ENCODE measurements around the gene TMEM170B. TPM values are rescaled to one million over a fixed set of nuclear protein-coding genes. Genes with fewer than 3 reads are reported as not detected.

TMEM170B gene
- total and polyA plus RNA-seq, 2 of the 8 experiments (the other 6 are each of a cell fraction or from before 2014, with no cell fraction given): 0.80 to 4.3 TPM

GRCh38 chr6:11604836-11605506 lies 67.4 kb downstream of the TMEM170B start (continued):
- TF ChIP-seq SP1 (IDR thresholded peaks at IDR 0.05; ENCODE audit: low read depth, low read length) (no peak), RBBP5 (IDR thresholded peaks at IDR 0.05; ENCODE audit: borderline replicate concordance, low read depth, low read length) (no peak)
